Testis (tissue), 3 donors: ENCODE results near the gene MTERF2. TPM values are rescaled to one million over a fixed set of nuclear protein-coding genes. Genes with fewer than 3 reads are reported as not detected.
"Not testable (repeated sequence)": the region's sequence is repeated elsewhere in the genome, so short reads cannot be mapped to it uniquely, and the experiment has no call there.

Experiments
- DNase-seq: peaks from one replicate; pipeline ENCODE4 v3.0.0-alpha.2; 2019
- H3K27ac ChIP-seq, 2 donors: fragments of 200-600 bp; sonication (generic); one replicate each; pipeline ENCODE4 v1.5.1; 2019
- H3K27me3 ChIP-seq: fragments of 200-600 bp; sonication (generic); one replicate; pipeline ENCODE4 v1.5.1; 2019
- H3K36me3 ChIP-seq: fragments of 200-600 bp; sonication (generic); one replicate; pipeline ENCODE4 v1.5.1; 2017; ENCODE audit warnings: low read depth; ENCODE audit errors: missing control alignments
- H3K4me1 ChIP-seq: fragments of 200-600 bp; sonication (generic); one replicate; pipeline ENCODE4 v1.5.1; 2019
- H3K4me3 ChIP-seq, 2 donors: fragments of 200-600 bp; sonication (generic); one replicate each; pipeline ENCODE4 v1.5.1; 2017 to 2019
- H3K9me3 ChIP-seq: fragments of 200-600 bp; sonication (generic); one replicate; pipeline ENCODE4 v1.5.1; 2017
- CTCF ChIP-seq, 3 experiments: fragments of 450-650 bp in 2 of 3; fragments of 200-600 bp in 1 of 3; sonication (generic) in 1 of 3; IDR thresholded peaks; one replicate each; pipeline ENCODE4 v1.5.1; 2016 to 2019; ENCODE audit warnings: antibody characterized with exemption in 3 of 3, mild to moderate bottlenecking in 2 of 3, moderate library complexity in 1 of 3
- POLR2A ChIP-seq: fragments of 450-650 bp; IDR thresholded peaks from one replicate; pipeline ENCODE4 v1.6.1; 2017; ENCODE audit warnings: antibody characterized with exemption, mild to moderate bottlenecking, moderate library complexity
- WGBS, 2 donors: methylation state at CpG; one replicate each; pipeline ENCODE4 v1.1.5; 2018; 5-methylcytosine and 5-hydroxymethylcytosine counted together
- intact Hi-C: fragments of 100-400 bp; cut with DNase I; formaldehyde crosslinking; loops from one replicate; pipeline ENCODE4 v1.15.1; 2023; ENCODE audit warnings: low total_unique reads
- polyA plus RNA-seq: library from polyadenylated mRNA; stranded (reverse); fragments of 350-450 nt; fragmentation: Illumina TruSeq; extraction: RNeasy Lipid Tissue Mini Kit (QIAGEN cat#74804); gene quantifications from one replicate; pipeline ENCODE4 v1.2.3, GENCODE V29; 2014; ENCODE audit warnings: low read depth, low replicate concordance; ENCODE audit not compliant: insufficient read depth
- total RNA-seq, 2 donors: library from RNA; depleted of rRNA; stranded (reverse); fragments of >200 nt; gene quantifications; one replicate each; pipeline ENCODE4 v1.2.3, GENCODE V29; 2016

MTERF2 gene
- total and polyA plus RNA-seq, 3 donors from 2014 or later, result 19.5 to 25.2 (median 22.7) TPM

- no peak overlapping the region for H3K27ac ChIP-seq
- DNase-seq, result no peak
- 85 to 94% methylated on average over 2 of the region's 2 CpGs for WGBS, 2 donors
- H3K27me3 ChIP-seq, result no peaks in the 10 kb centered on the region
- no peak for TF ChIP-seq CTCF (IDR thresholded peaks at IDR 0.05)
- TF ChIP-seq POLR2A, result no peak
- H3K9me3 ChIP-seq, result no peaks in the 10 kb centered on the region
- intact Hi-C loops, result no loop called here
- no peak overlapping the region for H3K4me3 ChIP-seq
- no peaks in the 10 kb centered on the region for H3K4me1 ChIP-seq
- H3K36me3 ChIP-seq, result no peaks in the 10 kb centered on the region
Measured at GRCh38 chr12:107011519-107011918, 24.6 kb upstream of the MTERF2 start.

- H3K27ac ChIP-seq, result no peak overlapping the region
- H3K36me3 ChIP-seq, result no peaks in the 10 kb centered on the region
- DNase-seq, result no peak
- no peak overlapping the region for H3K4me3 ChIP-seq
- no peaks in the 10 kb centered on the region for H3K4me1 ChIP-seq
- H3K9me3 ChIP-seq, result no peaks in the 10 kb centered on the region
- no peak for TF ChIP-seq CTCF (IDR thresholded peaks at IDR 0.05)
- TF ChIP-seq POLR2A, result no peak
- 94 to 99% methylated on average over 4 of the region's 4 CpGs for WGBS, 2 donors
- intact Hi-C loops, result no loop called here
- no peaks in the 10 kb centered on the region for H3K27me3 ChIP-seq
Measured at GRCh38 chr12:107007411-107007810, 20.5 kb upstream of the MTERF2 start.

- DNase-seq, H3K4me1 ChIP-seq, H3K36me3 ChIP-seq, intact Hi-C loops, H3K4me3 ChIP-seq, H3K9me3 ChIP-seq, H3K27me3 ChIP-seq, H3K27ac ChIP-seq: not testable (repeated sequence)
- 62 to 77% methylated on average over 4 of the region's 4 CpGs for WGBS, 2 donors
Measured at GRCh38 chr12:107002665-107003064, 15.7 kb upstream of the MTERF2 start.

- Histone ChIP-seq H3K4me3 (no peak overlapping the region), H3K27ac (no peak overlapping the region), H3K4me1 (peaks cover 4% of the 10 kb centered on the region), H3K36me3 (no peaks in the 10 kb centered on the region), H3K27me3 (no peaks in the 10 kb centered on the region), H3K9me3 (no peaks in the 10 kb centered on the region)
- 92 to 93% methylated on average over 6 of the region's 6 CpGs for WGBS, 2 donors
- no peak for TF ChIP-seq POLR2A
- no peak for TF ChIP-seq CTCF (IDR thresholded peaks at IDR 0.05)
- no peak for DNase-seq
- intact Hi-C loops, result no loop called here
Measured at GRCh38 chr12:106999446-106999845, 12.5 kb upstream of the MTERF2 start.

GRCh38 chr12:106997916-106998315 is 11.0 kb upstream of the MTERF2 start:
- 56 to 62% methylated on average over 1 of the region's 1 CpG for WGBS, 2 donors
- Histone ChIP-seq H3K4me1 (peaks cover 4% of the 10 kb centered on the region), H3K9me3 (no peaks in the 10 kb centered on the region), H3K27me3 (no peaks in the 10 kb centered on the region), H3K36me3 (no peaks in the 10 kb centered on the region), H3K27ac (no peak overlapping the region), H3K4me3 (no peak overlapping the region)
- intact Hi-C loops, result no loop called here
- TF ChIP-seq CTCF (IDR thresholded peaks at IDR 0.05), result no peak
- TF ChIP-seq POLR2A, result no peak
- DNase-seq, result no peak

- DNase-seq, intact Hi-C loops, H3K4me1 ChIP-seq, H3K9me3 ChIP-seq, H3K27me3 ChIP-seq, H3K36me3 ChIP-seq, H3K4me3 ChIP-seq, H3K27ac ChIP-seq: not testable (repeated sequence)
- WGBS, 2 donors, result 96 to 97% methylated on average over 5 of the region's 5 CpGs
Measured at GRCh38 chr12:106996102-106996501, 9.2 kb upstream of the MTERF2 start.
